Panc1 (cell line): ENCODE results near the gene ZG16B. TPM values are rescaled to one million over a fixed set of nuclear protein-coding genes. Genes with fewer than 3 reads are reported as not detected.
A peak's percentile ranks its signal among the peaks of the same experiment; 100 is the strongest.

Experiments used
- ATAC-seq: fragments of 200-7000 bp; cut with Tn5 transposase; 2 replicates; pipeline ENCODE4 v1.9.1; 2020; ENCODE audit warnings: mild to moderate bottlenecking, moderate library complexity
- BruUV-seq: library from RNA; stranded (reverse); fragments of 400-500 nt; replicated peaks from 2 replicates; lab custom pipeline; 2021; lab: Mats Ljungman, UMichigan
- CTCF ChIA-PET: fragments of 300-600 bp; sonication (Branson Sonifier 250); formaldehyde crosslinking; loops from one replicate; lab custom pipeline; 2022; ENCODE audit warnings: antibody characterized with exemption; lab: Charles Lee
- POLR2A ChIA-PET: fragments of 300-600 bp; sonication (Branson Sonifier 250); formaldehyde crosslinking; loops from one replicate; lab custom pipeline; 2022; ENCODE audit warnings: antibody characterized with exemption; lab: Charles Lee
- DNase-seq: peaks from one replicate; pipeline ENCODE4 v3.0.0-alpha.2; 2010; ENCODE audit warnings: low read depth, low spot score
- H3K27ac ChIP-seq: 2 replicates; pipeline ENCODE4 v1.5.1; 2011; ENCODE audit warnings: mild to moderate bottlenecking, low read length, inconsistent platforms
- H3K27me3 ChIP-seq: fragments of 200-500 bp; sonication (Bioruptor generic); 2 replicates; pipeline ENCODE4 v1.6.0; 2014; ENCODE audit warnings: low read length, inconsistent platforms; ENCODE audit not compliant: control insufficient read depth, insufficient read depth
- H3K36me3 ChIP-seq: fragments of 200-500 bp; sonication (Bioruptor generic); 2 replicates; pipeline ENCODE4 v1.5.1; 2014; ENCODE audit warnings: inconsistent platforms, mild to moderate bottlenecking, low read length, moderate library complexity; ENCODE audit not compliant: control insufficient read depth, insufficient read depth
- H3K4me1 ChIP-seq: 2 replicates; pipeline ENCODE4 v1.5.1; 2011; ENCODE audit warnings: inconsistent platforms, mild to moderate bottlenecking, low read length, moderate library complexity; ENCODE audit not compliant: control insufficient read depth, insufficient read depth
- H3K4me3 ChIP-seq, 2 experiments: 2 replicates each; pipeline ENCODE4 v1.5.1; 2011 to 2012; ENCODE audit warnings: low read depth in 2 of 2, low read length in 2 of 2, mild to moderate bottlenecking in 2 of 2, inconsistent platforms in 1 of 2, moderate library complexity in 1 of 2
- H3K9me3 ChIP-seq: fragments of 200-500 bp; sonication (Bioruptor generic); 2 replicates; pipeline ENCODE4 v1.5.1; 2014; ENCODE audit warnings: low read depth, mild to moderate bottlenecking, inconsistent platforms, low read length, moderate library complexity; ENCODE audit not compliant: control insufficient read depth, insufficient read depth
- CTCF ChIP-seq: fragments of 450-650 bp; IDR thresholded peaks from 2 replicates; pipeline ENCODE4 v1.5.1; 2017; ENCODE audit warnings: mild to moderate bottlenecking
- POLR2AphosphoS5 ChIP-seq: IDR thresholded peaks from 2 replicates; pipeline ENCODE4 v1.6.1; 2012; ENCODE audit warnings: mild to moderate bottlenecking, low read depth, low read length, moderate library complexity
- REST ChIP-seq, 2 experiments: IDR thresholded peaks; 2 replicates each; pipeline ENCODE4 v1.6.1; 2011 to 2012; ENCODE audit warnings: low read depth in 2 of 2, control low read depth in 1 of 2, low read length in 1 of 2, mild to moderate bottlenecking in 1 of 2, moderate library complexity in 1 of 2; ENCODE audit not compliant: insufficient read depth in 1 of 2
- SIN3A ChIP-seq: IDR thresholded peaks from 2 replicates; pipeline ENCODE4 v1.6.1; 2012; ENCODE audit warnings: low read depth, mild to moderate bottlenecking, low read length, moderate library complexity, borderline replicate concordance; ENCODE audit not compliant: insufficient read depth
- TCF7L2 ChIP-seq: IDR thresholded peaks from 2 replicates; pipeline ENCODE4 v1.6.1; 2011; ENCODE audit warnings: mild to moderate bottlenecking, low read depth, low read length, inconsistent platforms
- in situ Hi-C: cut with HindIII; loops from 2 replicates; pipeline ENCODE4 v1.10.0; 2016; ENCODE audit warnings: low sequenced_read_pairs, low pct_unique_long_range_greater_than_20kb
- intact Hi-C: fragments of 100-400 bp; cut with micrococcal nuclease; formaldehyde crosslinking; loops from one replicate; pipeline ENCODE4 v1.10.0; 2022; ENCODE audit not compliant: unreplicated experiment
- total RNA-seq: library from RNA; stranded (reverse); gene quantifications from one replicate; pipeline ENCODE4 v1.2.1, GENCODE V29; 2021; ENCODE audit not compliant: unreplicated experiment

ZG16B gene
- total RNA-seq, 1 experiment from 2014 or later, result 9.1 TPM

- no peak for TF ChIP-seq REST (IDR thresholded peaks at IDR 0.05; ENCODE audit: insufficient read depth in 1 of 2, low read depth in 2 of 2, low read length in 1 of 2)
- TF ChIP-seq TCF7L2, result no peak
- no peak for TF ChIP-seq CTCF
- TF ChIP-seq POLR2AphosphoS5, result no peak
- TF ChIP-seq SIN3A, result no peak
- intact Hi-C loops (no loop called here), in situ Hi-C loops (no loop called here)
Observed at GRCh38 chr16:2819179-2819938, 10.7 kb upstream of the ZG16B start.

GRCh38 chr16:2819939-2820835 lies 9.9 kb upstream of the ZG16B start:
- H3K27ac ChIP-seq, result no peak overlapping the region
- in situ Hi-C loops (no loop called here), intact Hi-C loops (no loop called here)
- no peak for ATAC-seq
- BruUV-seq, result no TSS peak
- H3K4me3 ChIP-seq, result no peak overlapping the region
- no peaks in the 10 kb centered on the region for H3K9me3 ChIP-seq
- TF ChIP-seq REST (IDR thresholded peaks at IDR 0.05; ENCODE audit: insufficient read depth in 1 of 2, low read depth in 2 of 2, low read length in 1 of 2), result no peak
- TF ChIP-seq CTCF, result no peak
- no peak for TF ChIP-seq TCF7L2
- no peak for TF ChIP-seq POLR2AphosphoS5
- no peak for TF ChIP-seq SIN3A
- ChIA-PET POLR2A (interaction anchor here (0.6 kb wide), 1 partner anchor 104 kb away, joined by 3 read pairs; no protein-coding TSS in a partner anchor), CTCF (no interaction called here)
- H3K27me3 ChIP-seq, result no peaks in the 10 kb centered on the region
- no peaks in the 10 kb centered on the region for H3K36me3 ChIP-seq
- peaks cover 29% of the 10 kb centered on the region for H3K4me1 ChIP-seq
- no peak for DNase-seq

More at GRCh38 chr16:2819179-2819938, 10.7 kb upstream of the ZG16B start:
- H3K4me1 ChIP-seq, result peaks cover 31% of the 10 kb centered on the region
- DNase-seq (no peak), ATAC-seq (no peak; the same call in 1 of the 2 replicates)
- POLR2A ChIA-PET, result no interaction called here
- 0 out of 2 replicates have a peak overlapping the region, but pooled peaks have one; percentile 2 for H3K27ac ChIP-seq
- CTCF ChIA-PET, result no interaction called here
- no TSS peak for BruUV-seq
- no peaks in the 10 kb centered on the region for H3K36me3 ChIP-seq
- no peak overlapping the region for H3K4me3 ChIP-seq
- H3K9me3 ChIP-seq, result no peaks in the 10 kb centered on the region
- no peaks in the 10 kb centered on the region for H3K27me3 ChIP-seq
